ENCODE results near the gene REX1BD. TPM values are rescaled to one million over a fixed set of nuclear protein-coding genes. Genes with fewer than 3 reads are reported as not detected.

REX1BD gene
- total and polyA plus RNA-seq, 2 experiments from 2014 or later: 133 to 179 TPM

DNA sequence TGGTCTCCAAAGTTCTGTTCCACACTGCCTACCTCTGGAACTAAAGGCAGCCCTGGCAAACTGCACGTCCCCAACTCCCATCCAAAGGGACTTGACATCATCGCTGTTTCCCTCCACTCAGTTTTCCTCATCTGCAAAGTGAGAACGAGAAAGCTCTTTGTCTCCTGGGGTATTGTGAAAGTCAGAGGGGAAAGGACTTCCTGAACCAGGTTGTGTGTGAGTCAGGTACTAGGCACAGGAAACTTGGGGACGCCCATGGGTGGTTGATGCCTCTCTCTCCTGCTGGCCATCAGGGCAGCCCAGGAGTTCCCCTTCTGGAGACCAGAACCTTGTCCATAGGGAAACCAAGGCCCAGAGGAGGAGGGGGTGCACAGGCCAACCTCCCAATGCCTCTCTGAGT lies 13.3 kb downstream of the REX1BD start:
- Histone ChIP-seq H3K36me3 (no peaks in the 10 kb centered on the region), H3K4me3 (no peak overlapping the region), H3K27me3 (peaks cover 54% of the 10 kb centered on the region), H3K4me1 (ENCODE audit: low read depth) (no peaks in the 10 kb centered on the region), H3K9me3 (ENCODE audit: low read depth) (no peaks in the 10 kb centered on the region), H3K27ac (no peak overlapping the region)
- no peak for DNase-seq (ENCODE audit: low read depth in 1 of 2, low spot score in 1 of 2)
- TF ChIP-seq, protein P1, sequence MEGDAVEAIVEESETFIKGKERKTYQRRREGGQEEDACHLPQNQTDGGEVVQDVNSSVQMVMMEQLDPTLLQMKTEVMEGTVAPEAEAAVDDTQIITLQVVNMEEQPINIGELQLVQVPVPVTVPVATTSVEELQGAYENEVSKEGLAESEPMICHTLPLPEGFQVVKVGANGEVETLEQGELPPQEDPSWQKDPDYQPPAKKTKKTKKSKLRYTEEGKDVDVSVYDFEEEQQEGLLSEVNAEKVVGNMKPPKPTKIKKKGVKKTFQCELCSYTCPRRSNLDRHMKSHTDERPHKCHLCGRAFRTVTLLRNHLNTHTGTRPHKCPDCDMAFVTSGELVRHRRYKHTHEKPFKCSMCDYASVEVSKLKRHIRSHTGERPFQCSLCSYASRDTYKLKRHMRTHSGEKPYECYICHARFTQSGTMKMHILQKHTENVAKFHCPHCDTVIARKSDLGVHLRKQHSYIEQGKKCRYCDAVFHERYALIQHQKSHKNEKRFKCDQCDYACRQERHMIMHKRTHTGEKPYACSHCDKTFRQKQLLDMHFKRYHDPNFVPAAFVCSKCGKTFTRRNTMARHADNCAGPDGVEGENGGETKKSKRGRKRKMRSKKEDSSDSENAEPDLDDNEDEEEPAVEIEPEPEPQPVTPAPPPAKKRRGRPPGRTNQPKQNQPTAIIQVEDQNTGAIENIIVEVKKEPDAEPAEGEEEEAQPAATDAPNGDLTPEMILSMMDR (IDR thresholded peaks at IDR 0.05; ENCODE audit: low read depth, low read length): no peak

DNA sequence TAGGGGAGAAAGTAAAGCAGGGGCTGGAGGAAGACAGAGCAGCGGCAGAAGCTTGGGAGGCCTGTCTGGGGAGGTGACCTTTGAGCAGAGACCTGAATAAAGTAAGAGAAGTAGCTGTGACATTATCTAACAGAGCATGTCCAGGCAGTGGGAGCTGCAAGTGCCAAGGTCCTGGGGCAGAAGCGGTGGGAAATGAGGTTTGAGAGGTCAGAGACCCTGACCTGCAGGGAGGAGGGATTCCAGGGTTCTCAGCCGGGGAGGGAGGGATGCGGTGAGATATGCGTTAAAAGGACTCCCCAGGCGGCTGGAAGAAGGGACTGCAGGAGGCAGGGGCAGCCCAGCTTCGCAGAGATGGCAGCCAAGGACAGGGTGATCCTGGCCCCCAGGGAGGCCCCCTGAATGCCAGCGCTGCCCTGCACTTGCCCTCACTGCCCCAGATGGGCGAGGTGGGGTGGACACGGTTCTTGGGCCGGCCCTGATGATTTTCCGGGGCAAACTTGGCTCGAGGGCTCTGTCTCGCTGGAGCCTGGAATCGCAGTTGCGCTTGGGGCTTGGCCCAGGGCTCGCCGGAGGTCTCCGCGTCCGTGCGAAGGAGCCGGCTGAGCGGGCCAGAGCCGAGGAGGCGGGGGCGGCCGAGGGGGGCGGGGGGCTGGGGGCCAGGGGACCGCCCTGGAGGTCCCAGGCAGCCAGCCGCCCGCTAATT lies 14.8 kb downstream of the REX1BD start:
- no peak overlapping the region for H3K4me3 ChIP-seq
- H3K4me1 ChIP-seq (ENCODE audit: low read depth): no peaks in the 10 kb centered on the region
- DNase-seq (ENCODE audit: low read depth in 1 of 2, low spot score in 1 of 2): peak in 1 of 2 donors; percentile 33
- H3K27ac ChIP-seq: no peak overlapping the region
- no peaks in the 10 kb centered on the region for H3K36me3 ChIP-seq
- peaks cover 70% of the 10 kb centered on the region for H3K27me3 ChIP-seq
- TF ChIP-seq, protein P1 (IDR thresholded peaks at IDR 0.05; ENCODE audit: low read depth, low read length): peak; percentile 39
- no peaks in the 10 kb centered on the region for H3K9me3 ChIP-seq (ENCODE audit: low read depth)

DNA sequence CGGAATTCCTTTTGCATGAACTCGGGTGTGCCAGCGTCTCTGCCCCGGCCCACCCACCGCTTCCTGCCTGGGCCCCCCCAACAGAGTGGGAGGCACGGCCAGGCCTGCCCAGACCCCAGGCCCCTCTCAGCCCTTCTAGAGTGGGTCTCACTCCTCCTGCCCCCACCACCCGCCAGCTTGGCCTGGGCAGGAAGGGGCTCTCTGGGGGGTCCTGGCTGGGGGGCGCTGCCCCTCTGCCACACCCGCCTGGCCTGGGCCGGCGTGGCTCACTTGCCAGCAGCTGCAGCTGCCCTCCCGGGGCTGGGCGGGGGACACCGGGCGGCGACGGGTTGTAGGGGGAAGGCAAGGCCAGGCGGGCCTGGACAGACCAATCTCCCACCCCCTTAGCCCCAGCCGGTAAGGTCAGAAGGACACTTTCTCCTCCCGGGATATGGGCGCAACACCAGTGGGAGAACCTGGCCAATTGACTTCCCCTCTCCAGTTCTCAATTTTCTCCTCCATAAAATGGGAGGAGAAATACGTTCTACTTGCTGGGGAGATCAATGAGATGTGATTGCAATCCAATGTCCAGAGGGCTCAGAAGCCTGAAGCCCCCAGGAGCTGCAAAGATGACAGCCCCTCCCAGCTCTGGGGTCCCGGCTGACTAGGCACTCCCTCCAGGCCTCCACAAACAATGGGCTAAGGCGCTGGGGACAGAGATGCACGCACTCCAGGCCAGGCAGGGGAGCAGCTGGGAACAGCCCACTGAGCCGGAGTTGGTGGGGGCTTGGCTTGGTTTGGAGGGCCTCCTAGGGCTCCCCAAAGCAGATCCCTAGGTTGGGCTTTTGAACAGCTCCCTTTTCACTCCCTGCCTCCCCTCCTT lies 15.6 kb downstream of the REX1BD start:
- Histone ChIP-seq H3K27ac (no peak overlapping the region), H3K36me3 (no peaks in the 10 kb centered on the region)
- no peak for DNase-seq (ENCODE audit: low read depth in 1 of 2, low spot score in 1 of 2)

DNA sequence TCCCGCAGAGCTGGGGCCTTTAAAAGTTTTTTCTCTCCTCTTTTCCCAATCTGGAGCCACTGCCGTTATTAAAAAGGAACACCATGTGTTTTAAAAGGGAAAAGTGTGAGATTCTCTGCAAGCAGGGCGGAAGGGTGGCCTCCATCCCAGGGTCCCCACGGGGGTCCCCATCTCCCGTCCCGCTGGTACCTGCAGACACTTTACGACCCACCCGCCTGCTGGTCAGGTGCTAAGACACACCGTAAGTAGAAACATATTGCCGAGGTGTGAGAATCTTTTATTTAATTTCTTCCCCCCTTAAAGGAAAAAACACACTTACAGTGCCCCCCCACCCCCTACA lies 16.2 kb downstream of the REX1BD start:
- Histone ChIP-seq H3K4me1 (ENCODE audit: low read depth) (no peaks in the 10 kb centered on the region), H3K27ac (no peak overlapping the region), H3K27me3 (peaks cover 84% of the 10 kb centered on the region), H3K4me3 (no peak overlapping the region), H3K36me3 (no peaks in the 10 kb centered on the region), H3K9me3 (ENCODE audit: low read depth) (no peaks in the 10 kb centered on the region)
- no peak for DNase-seq (ENCODE audit: low read depth in 1 of 2, low spot score in 1 of 2)
- TF ChIP-seq, protein P1 (IDR thresholded peaks at IDR 0.05; ENCODE audit: low read depth, low read length): no peak

More for the DNA sequence above, 15.6 kb downstream of the REX1BD start:
- Histone ChIP-seq H3K4me3 (no peak overlapping the region), H3K4me1 (ENCODE audit: low read depth) (no peaks in the 10 kb centered on the region), H3K27me3 (peaks cover 78% of the 10 kb centered on the region), H3K9me3 (ENCODE audit: low read depth) (no peaks in the 10 kb centered on the region)
- TF ChIP-seq, protein P1 (IDR thresholded peaks at IDR 0.05; ENCODE audit: low read depth, low read length): no peak

DNA sequence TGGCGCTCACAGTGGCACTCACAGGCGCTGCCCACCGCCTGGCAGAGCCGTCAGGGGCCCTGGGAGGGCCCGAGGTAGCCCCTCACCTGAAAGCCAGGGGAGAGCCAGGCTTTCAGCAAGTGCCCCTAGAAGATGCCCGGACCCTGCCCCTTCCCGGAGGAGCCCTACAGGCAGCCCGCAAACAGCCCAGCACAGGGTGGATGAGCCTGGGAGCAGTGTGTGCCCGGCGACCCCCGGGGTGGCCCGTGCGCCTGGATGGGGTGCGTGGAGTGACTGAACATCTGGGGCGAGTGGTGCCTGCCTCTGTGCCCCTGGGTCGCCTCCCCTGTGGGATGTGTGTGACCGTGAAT lies 16.6 kb downstream of the REX1BD start:
- TF ChIP-seq, protein P1 (IDR thresholded peaks at IDR 0.05; ENCODE audit: low read depth, low read length): no peak
- Histone ChIP-seq H3K4me3 (no peak overlapping the region), H3K27me3 (peaks cover 87% of the 10 kb centered on the region), H3K9me3 (ENCODE audit: low read depth) (no peaks in the 10 kb centered on the region), H3K36me3 (no peaks in the 10 kb centered on the region), H3K27ac (no peak overlapping the region), H3K4me1 (ENCODE audit: low read depth) (no peaks in the 10 kb centered on the region)
- DNase-seq (ENCODE audit: low read depth in 1 of 2, low spot score in 1 of 2): no peak
